Activated CD4-positive, alpha-beta T cell treated with anti-CD3 and anti-CD28 coated beads, Interleukin-2, Interleukin-6, amounts not matched to agents 100 ng/mL and 50 ng/mL, durations not matched to agents 16 hours and 8 hours (primary cell): Measurements from ENCODE around the gene PRR36.

Source experiments
- DNase-seq: peaks from one replicate; pipeline ENCODE4 v3.0.0-alpha.2; 2020

The PRR36 gene

DNA sequence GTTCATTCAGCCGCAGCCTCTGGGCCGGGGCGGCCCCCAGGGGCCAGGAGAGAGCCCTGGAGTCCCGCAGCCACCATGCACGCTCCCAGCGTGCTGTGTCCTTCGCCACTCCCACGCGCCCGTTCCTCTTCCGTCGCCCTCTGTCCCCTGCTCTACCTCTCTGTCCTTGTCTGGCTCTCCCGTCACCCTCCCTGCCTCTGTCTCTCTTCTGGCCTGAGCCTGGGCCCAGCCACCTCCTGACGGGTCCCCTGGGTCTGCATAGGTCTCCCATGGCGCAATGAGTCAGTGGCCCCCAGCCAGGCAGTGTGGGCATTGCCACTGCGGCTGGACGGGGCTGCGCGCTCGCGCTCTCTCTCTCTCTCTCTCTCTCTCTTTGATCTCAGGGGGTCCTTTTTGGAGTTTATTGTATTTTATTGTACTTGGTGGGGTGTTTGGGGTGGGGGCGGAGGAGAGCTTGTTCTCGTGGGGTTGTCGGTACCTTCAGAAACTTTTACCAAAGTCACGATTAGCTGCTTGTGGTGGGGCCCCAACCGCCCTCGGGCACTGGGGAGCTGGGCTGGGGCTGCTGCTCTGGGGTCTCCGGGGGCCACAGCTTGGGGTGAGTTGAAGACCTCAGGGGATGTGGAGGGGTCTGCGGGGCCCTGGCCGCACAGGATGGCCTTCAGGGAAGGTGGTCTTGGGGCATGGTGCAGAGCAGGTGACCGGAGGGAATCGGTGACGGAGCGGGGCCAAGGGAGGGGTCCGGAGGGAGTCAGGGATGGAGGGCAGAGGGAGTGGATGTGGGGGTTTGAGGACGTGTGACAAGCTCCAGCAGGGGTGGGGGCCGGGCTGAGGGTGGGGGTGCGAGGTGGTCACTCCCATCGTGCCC is 38.7 kb upstream of the PRR36 start:
- DNase-seq = no peak

DNA sequence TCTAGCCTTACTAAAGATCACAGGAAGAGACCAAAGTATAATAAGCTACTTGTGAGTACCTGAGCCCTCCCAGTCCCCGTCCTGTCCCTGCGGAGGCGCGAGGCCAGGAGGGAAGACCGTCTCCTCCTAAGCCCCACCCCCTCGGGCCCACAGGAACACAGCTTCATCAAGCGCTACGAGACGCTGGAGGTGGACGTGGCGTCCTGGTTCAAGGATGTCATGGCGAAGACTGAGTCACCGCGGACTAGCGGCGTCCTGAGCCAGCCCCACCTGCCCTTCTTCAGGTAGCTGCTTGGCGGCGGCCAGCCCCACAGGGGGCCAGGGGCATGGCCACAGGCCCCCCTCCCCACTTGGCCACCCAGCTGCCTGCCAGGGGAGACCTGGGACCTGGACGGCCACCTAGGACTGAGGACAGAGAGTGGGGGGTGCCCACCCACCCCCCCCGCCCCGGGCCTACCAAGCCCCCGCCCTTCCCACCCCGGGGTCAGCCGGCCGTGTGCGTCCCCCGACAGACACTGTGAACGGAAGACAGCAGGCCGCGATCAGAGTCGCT is 38.0 kb upstream of the PRR36 start:
- DNase-seq = no peak

DNA sequence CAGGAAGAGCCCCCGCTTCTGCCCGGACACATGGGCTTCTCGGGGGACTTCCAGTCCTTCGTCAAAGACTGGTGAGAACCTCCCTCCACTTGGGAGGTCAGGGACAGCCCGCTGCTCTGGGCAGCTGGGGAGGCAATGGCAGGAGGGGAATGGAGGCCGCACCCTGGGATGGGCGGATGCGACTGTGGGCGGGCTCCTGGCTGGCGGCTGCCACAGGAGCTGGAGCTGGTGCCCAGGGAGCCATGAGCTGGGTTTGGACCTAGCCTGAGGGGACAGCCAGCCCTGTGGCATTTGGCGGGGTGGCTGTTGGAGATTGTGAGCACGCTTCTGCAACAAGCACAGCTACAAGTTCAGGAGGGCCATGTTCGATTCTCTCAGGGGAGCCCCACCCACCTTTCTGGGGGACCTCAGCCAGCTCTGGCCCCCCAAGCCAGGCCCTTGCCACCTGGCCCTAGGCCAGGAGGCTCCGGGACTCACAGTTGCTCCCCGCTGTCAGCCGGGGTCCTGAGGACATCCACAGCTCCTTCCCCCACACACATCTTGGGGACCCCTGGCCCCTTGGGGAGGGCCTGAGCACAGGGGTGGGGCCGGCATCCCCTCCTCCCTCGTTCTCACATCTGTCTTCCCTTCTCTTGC is 37.4 kb upstream of the PRR36 start:
- no peak for DNase-seq

DNA sequence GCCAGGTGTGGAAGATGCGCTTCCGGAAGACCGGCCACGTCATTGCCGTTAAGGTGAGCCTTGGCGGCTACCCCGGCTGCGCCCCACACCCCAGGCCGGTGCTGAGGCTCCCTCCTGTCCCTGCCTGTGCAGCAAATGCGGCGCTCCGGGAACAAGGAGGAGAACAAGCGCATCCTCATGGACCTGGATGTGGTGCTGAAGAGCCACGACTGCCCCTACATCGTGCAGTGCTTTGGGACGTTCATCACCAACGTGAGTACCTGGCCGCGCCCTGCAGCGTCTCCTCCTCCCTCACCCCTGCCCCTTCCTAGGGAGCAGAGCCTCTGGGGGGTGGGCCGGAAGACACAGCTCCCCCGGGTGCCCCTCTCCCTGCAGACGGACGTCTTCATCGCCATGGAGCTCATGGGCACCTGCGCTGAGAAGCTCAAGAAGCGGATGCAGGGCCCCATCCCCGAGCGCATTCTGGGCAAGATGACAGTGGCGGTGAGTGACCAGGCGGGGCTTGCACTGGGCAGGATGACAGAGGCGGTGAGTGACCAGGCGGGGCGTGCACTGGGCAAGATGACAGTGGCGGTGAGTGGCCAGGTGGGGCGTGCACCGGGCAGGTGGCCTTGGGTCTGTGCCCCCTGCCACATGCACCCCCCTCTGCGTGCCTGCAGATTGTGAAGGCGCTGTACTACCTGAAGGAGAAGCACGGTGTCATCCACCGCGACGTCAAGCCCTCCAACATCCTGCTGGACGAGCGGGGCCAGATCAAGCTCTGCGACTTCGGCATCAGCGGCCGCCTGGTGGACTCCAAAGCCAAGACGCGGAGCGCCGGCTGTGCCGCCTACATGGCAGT is 36.4 kb upstream of the PRR36 start:
- DNase-seq = no peak

DNA sequence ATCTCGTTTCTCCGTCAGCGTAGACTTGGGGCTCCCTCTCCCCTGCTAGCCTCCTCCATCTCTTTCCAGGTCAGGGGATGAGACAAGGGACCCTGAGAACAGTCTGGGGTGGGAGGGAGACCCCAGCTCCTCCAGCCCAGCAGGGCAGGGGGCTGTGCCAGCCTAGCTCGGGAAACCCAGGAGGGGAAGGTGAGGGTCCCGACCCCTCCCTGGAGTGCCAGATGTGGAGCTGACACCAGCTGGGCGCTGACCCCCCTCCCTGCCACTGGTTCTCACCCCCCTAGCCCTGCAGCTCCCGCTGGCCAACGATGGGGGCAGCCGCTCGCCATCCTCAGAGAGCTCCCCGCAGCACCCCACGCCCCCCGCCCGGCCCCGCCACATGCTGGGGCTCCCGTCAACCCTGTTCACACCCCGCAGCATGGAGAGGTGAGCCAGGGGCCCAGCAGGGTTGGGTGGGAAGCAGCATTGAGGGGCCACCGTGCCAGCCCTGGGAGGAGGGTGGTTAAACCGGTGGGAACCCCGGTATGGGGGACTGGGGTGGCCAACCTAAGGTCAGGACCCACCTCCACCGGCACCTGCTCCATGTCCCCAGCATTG is 35.4 kb upstream of the PRR36 start:
- DNase-seq = no peak

DNA sequence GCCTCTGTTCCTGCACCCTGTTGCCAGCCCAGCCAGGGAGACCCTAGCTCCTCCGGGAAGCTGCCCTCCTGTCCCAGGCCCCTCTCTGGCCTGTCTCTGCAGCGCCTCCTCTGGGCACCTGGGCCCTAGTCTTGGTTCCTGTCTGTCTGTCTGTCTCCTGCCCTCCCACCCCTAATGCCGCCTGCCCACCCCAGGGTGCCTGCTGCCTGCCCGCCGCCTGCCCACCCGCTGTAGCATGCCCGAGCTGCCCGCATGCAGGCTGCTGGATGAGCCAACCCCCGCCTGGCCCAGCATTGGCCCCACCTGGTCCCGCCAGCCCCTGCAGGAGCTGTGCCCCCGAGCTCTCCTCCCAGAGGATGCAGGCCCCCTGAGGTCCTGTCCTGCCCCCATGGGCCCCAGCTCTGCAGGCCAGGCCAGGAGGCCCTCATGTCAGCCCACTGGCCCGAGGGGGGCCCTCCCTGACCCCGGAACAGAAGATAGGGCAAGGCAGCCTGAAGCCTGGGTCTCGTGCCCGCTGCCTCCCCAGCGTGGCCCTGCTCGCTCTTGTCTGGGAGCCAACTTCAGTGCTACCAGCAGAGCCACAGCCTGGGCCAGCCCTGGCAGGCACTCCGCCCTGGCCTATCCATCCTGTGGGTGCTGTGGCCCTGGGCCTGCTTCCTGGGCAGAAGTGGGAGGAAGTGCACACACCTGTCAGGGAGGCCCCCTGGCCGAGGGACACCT is 34.7 kb upstream of the PRR36 start:
- DNase-seq = no peak

DNA sequence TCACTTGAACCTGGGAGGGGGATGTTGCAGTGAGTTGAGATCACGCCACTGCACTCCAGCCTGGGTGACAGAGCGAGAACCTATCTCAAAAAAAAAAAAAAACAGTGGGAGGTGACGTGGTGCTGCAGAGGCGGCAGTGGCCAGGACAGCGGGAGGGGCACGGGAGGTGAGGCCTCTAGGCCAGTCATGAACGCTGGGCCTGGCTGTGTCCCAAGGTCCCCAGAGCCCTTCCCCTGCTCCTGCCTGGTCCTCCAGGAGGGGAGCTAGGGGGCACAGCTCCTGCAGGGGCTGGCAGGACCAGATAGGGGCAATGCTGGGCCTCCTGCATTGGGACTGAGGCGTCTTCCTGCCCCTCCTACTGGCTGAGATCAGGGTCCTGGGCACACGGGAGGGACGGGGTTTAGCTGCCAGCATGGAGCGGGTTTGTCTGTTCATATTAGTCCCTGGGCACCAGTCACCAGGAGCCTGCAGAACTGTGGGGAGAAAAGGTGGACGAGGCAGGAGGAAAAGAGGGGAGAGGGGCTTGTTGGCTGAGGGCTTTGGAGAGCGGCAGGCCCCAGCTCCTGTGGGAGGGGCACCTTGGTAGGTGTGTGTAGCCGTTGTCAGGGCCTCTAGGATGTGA is 34.0 kb upstream of the PRR36 start:
- no peak for DNase-seq

DNA sequence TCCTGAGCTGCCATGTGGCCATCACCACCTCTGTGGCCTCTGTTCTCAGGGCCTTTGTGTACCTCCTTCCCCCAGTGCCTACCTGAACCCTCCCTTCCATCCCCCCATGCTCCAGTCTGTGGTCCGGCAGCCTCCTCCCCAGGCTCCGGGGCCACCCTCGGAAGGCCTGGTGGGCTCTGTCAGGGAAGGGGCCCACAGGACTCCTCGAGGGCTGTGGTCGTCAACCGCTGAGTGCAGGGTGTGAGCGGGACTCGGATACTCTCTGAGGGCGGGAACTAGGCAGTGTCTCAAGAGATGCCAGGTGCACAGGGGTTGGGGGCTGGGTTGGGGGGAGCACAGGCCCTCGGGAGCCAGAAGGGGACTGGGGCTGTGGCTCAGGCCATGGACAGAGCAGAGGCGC is 33.4 kb upstream of the PRR36 start:
- DNase-seq = no peak

DNA sequence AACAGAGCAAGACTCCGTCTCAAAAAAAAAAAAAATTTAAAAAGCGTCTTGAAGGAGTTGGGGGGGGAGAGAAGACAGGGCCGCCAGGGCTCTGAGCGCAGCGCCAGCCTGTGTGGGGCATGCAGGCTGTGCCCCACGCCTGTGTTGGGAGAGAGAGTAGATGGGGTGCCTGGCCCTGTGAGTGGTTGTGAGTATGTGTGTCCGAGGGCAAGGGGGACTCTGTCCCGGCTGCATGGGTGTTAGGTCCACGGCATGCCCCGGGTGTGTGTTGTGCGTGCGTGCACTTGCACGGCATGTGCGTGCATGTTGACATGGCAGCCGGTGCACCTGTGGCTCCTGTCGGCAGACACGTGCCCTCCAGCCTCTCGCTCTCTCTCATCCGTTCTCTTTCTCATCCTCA is 32.9 kb upstream of the PRR36 start:
- no peak for DNase-seq

DNA sequence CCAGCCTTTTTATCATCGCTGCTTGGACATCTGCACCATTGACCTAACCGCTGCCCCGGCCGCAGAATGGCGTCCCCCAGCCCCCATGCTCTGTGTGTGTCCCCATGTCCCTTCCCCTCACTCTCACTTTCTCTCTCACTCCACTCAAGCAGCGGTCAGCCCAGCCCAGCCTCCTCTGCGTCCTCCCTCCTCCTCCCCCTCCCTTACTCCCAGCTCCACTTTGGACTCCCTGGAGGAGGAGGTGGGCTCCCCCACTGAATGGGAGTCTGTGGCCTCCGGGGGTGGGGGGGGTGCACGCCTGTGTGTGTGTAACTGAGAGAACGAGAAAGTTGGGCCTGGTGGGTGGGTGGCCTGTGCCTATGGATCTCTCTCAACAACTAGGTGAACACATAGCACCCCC is 31.7 kb upstream of the PRR36 start:
- no peak for DNase-seq

DNA sequence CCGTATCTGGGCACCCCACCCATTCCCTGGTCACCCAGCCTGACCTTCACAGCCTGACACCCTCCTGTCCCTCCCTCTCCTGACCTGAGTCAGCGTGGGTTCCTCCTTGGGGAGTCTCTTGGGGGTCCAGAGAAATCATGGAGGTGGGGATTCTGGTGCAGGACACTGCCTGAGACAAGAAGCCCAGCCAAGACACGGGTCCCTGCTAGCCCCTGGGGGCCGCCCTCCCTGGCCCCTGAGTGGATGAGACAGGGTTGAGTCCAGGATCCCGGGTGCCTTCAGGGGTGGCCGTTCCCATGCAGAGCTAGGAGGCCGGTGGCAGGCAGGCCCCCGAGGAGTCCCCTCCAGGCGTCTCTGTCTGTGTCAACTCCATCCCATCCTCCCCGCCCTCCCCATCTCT is 31.1 kb upstream of the PRR36 start:
- no peak for DNase-seq

DNA sequence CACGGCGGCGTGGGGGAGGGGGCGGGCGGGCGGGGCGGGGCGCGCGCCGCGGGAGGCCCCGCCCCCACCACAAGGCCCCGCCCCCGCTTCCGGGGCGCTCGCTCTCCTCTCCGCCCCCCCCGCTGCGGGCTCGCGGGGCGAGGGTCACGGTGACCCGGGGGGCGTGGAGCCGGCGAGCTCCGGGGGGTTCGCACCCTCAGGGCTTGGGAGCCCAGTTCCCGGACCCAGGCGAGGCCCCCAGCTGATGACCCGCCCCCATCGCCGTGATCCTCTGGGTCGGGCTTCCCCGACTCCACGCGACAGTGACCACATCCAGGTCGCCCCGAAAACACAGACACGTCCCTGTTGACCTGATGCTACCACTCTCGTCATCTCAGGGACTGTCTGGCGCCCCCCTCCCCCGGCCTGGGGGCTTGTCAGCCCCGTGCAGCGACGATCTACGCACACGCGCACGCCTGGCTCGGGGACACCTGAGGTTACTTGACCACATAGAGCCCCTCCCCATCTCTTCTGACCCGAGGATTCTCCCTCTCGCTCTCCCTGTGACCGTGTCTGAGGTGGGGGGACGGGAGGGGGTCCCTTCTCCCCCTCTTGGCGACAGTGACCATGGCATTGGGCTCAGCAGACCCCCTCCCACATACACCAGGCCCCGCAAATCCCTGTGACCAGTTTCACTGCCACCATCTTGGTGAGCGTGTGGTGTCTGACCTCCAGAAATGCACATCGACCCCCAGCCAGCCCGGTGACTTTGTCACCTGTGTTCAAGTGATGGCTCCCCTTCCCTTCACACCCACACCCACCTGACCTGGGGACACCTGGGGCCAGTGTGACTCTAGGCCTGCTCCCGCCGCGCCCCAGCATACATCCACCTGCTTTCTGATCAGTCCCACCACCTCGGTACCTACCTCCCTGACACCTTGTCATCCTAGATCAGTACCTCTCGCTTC is 30.2 kb upstream of the PRR36 start:
- DNase-seq = peak; percentile 54

DNA sequence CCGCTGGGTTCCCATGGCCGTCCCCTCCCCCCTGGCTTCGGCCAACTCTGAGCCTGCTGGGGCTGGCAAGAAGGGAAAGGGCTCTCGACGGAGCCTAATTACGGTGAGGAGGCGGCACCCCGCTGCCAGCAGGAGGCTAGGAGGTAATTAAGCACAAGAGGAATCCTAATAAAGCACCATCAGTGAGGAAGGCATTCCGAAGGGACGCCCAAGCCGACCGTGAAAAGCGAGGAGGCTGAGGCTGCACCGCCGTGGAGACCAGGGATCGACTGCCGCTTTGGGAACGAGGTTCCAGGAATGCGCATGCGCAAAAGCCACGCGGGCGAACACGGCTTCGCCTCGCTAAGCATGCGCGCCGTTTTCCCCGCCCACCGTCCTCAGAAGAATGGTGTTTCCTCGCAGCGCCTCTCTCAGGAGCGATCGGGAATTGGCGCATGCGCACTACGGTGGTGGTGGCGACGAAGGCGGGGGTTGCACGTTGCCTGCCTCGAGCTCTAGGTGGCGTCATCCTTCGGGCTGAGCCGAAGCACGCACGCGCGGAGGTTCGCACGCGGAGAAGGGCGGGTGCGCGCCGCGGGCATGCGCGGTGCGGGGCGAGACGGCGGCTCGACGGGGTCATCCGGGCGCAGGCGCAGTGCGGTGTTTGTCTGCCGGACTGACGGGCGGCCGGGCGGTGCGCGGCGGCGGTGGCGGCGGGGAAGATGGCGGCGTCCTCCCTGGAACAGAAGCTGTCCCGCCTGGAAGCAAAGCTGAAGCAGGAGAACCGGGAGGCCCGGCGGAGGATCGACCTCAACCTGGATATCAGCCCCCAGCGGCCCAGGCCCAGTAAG is 29.3 kb upstream of the PRR36 start, which contains the start of gene MAP2K7:
Gene MAP2K7, plus strand, starts transcription at position 634 of the 830 bp plus-strand sequence. Its CDS starts 68 bp downstream, at position 702.
- peak; percentile 100 for DNase-seq

DNA sequence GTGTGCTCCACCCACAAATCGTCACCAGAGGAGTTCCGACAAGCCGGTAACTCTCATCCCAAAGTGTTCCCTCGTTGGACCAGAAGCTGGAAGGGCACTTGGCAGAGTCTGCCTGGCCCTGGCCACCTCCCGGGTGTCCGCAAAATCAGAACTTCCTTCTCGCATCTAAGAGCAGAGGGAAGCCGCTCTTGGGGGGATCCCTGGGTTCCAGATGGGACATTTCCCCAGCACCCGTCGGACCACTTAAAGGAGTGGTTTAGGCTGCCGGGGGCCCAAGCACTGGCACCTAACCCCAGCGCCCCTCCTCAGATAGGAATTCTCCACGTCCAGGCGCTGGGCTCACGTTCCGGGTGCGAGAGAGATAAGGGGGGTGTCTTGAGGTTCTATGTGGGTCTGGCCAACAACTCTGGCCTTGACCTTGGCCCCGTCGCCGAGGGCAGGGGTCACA is 28.6 kb upstream of the PRR36 start:
- DNase-seq = no peak

DNA sequence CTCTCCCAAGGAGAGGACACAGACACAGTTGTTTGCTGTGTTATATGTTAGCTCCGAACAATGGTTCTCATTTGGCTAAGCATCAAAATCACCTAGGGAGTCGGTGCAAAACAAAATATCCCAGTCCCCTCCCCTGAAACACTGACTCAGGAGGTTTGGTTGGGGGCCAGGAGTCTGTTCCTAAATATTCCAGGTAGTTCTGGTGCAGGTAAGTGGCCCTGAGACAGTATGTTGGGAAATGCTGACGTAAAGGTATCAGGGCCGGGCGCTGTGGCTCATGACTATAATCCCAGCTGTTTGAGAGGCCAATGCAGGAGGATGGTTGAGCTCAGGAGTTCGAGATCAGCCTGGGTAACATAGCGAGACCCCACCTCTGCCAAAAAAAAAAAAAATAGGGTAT is 27.1 kb upstream of the PRR36 start:
- DNase-seq = no peak

DNA sequence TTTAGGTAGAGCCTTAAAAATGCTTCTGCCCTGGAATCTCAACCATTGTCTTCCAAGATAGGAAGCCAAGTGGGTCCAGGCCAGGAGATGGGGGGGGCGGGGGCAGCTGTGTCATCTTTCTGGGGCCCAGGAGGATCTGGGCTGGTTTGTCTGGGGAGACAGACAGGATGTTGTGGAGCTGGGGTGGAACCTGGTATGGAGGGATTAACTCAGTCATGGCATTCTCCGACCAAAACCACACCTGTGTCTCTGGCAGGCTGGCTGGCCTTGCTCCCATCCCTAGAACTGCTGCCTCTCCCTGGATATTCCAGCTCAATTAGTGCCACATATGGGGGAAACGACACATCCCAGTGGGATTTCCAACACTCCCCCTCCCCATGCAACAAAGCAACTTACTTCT is 26.7 kb upstream of the PRR36 start:
- no peak for DNase-seq

DNA sequence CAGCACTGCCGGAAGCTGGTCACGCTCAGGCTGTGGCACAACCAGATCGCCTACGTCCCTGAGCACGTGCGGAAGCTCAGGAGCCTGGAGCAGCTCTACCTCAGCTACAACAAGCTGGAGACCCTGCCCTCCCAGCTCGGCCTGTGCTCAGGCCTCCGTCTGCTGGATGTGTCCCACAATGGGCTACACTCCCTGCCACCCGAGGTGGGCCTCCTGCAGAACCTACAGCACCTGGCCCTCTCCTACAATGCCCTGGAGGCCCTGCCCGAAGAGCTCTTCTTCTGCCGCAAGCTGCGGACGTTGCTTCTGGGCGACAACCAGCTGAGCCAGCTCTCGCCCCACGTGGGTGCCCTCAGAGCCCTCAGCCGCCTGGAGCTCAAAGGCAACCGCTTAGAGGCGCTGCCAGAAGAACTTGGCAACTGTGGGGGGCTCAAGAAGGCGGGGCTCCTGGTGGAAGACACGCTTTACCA is 26.2 kb upstream of the PRR36 start:
- DNase-seq = no peak

DNA sequence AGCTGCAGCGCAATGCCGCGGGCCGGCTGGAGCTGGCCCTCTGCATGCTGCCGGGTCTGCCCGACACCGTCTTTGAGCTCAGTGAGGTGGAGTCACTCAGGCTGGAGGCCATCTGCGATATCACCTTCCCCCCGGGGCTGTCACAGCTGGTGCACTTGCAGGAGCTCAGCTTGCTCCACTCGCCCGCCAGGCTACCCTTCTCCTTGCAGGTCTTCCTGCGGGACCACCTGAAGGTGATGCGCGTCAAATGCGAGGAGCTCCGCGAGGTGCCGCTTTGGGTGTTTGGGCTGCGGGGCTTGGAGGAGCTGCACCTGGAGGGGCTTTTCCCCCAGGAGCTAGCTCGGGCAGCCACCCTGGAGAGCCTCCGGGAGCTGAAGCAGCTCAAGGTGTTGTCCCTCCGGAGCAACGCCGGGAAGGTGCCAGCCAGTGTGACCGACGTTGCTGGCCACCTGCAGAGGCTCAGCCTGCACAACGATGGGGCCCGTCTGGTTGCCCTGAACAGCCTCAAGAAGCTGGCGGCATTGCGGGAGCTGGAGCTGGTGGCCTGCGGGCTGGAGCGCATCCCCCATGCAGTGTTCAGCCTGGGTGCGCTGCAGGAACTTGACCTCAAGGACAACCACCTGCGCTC is 25.7 kb upstream of the PRR36 start:
- no peak for DNase-seq

DNA sequence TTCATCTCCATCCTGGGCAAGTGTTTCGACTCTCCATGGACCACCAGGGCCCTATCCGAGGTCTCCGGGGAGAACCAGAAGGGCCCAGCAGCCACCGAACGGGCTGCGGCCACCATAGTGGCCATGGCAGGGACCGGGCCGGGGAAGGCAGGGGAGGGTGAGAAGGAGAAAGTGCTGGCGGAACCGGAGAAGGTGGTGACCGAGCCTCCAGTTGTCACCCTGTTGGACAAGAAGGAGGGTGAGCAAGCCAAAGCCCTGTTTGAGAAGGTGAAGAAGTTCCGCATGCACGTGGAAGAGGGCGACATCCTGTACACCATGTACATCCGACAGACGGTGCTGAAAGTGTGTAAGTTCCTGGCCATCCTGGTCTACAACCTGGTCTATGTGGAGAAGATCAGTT is 24.8 kb upstream of the PRR36 start:
- DNase-seq = no peak
